ENCODE measurements around the gene RADIL.

- TF ChIP-seq CTCF (IDR thresholded peaks at IDR 0.05) (no peak), POLR2A (IDR thresholded peaks at IDR 0.05) (no peak)
Observed at GRCh38 chr7:4815121-4815520, 68.4 kb downstream of the RADIL start.

All from stomach (tissue), 4 donors.